ENCODE results near the gene RWDD1.
A peak's percentile ranks its signal among the peaks of the same experiment; 100 is the strongest.

The RWDD1 gene

GRCh38 chr6:116570856-116571682 is at the start of gene RWDD1:
Gene RWDD1, plus strand, starts transcription at chr6:116571504. Its CDS starts 79 bp downstream, at chr6:116571583.
- FAIRE-seq = no peak

GRCh38 chr6:116522896-116523295 is 48.4 kb upstream of the RWDD1 start:
- no peak for FAIRE-seq

GRCh38 chr6:116524236-116524635 is 47.1 kb upstream of the RWDD1 start:
- no peak for FAIRE-seq

- FAIRE-seq = no peak
These were observed 43.2 kb upstream of the RWDD1 start for GRCh38 chr6:116528133-116528532.

GRCh38 chr6:116528780-116529179 is 42.5 kb upstream of the RWDD1 start:
- FAIRE-seq = no peak

GRCh38 chr6:116529466-116530290 is 41.6 kb upstream of the RWDD1 start:
- FAIRE-seq = no peak

- FAIRE-seq = no peak
These were observed 40.9 kb upstream of the RWDD1 start for GRCh38 chr6:116530436-116530835.

- peak; percentile 91 for FAIRE-seq
These were observed 39.4 kb upstream of the RWDD1 start for GRCh38 chr6:116531675-116532570.

GRCh38 chr6:116533233-116533957 is 37.9 kb upstream of the RWDD1 start:
- FAIRE-seq = no peak

GRCh38 chr6:116535109-116535508 is 36.2 kb upstream of the RWDD1 start:
- FAIRE-seq = no peak

GRCh38 chr6:116536216-116536621 is 35.1 kb upstream of the RWDD1 start:
- FAIRE-seq = peak; percentile 73

- no peak for FAIRE-seq
These were observed 28.9 kb upstream of the RWDD1 start for GRCh38 chr6:116542426-116542825.

GRCh38 chr6:116543149-116543548 is 28.2 kb upstream of the RWDD1 start:
- FAIRE-seq = no peak

- no peak for FAIRE-seq
These were observed 25.7 kb upstream of the RWDD1 start, which contains the start of gene TRAPPC3L for GRCh38 chr6:116545651-116546050. Gene TRAPPC3L, minus strand, starts transcription at chr6:116545684. Its CDS starts 170 bp downstream, at chr6:116545514.

- FAIRE-seq = no peak
These were observed 23.9 kb upstream of the RWDD1 start for GRCh38 chr6:116547358-116547757.

GRCh38 chr6:116550796-116551195 is 20.5 kb upstream of the RWDD1 start:
- FAIRE-seq = no peak

- no peak for FAIRE-seq
These were observed 17.9 kb upstream of the RWDD1 start, which contains the start of gene CALHM4 for GRCh38 chr6:116553451-116553850. Gene CALHM4, plus strand, starts transcription at chr6:116553751. Its CDS starts 43 bp downstream, at chr6:116553794.

- FAIRE-seq = no peak
These were observed 15.2 kb upstream of the RWDD1 start for GRCh38 chr6:116556065-116556464.

GRCh38 chr6:116556814-116557415 is 14.4 kb upstream of the RWDD1 start:
- no peak for FAIRE-seq

GRCh38 chr6:116557893-116558292 is 13.4 kb upstream of the RWDD1 start:
- FAIRE-seq = no peak

GRCh38 chr6:116560130-116560529 is 11.2 kb upstream of the RWDD1 start:
- no peak for FAIRE-seq
